Measurements from ENCODE around the gene MAP3K14.

GRCh38 chr17:45338023-45338781, 21.4 kb upstream of the MAP3K14 start:
- no peak for TF ChIP-seq EZH2 (IDR thresholded peaks at IDR 0.05)
- no peak for TF ChIP-seq POLR2AphosphoS5 (IDR thresholded peaks at IDR 0.05; ENCODE audit: borderline replicate concordance, low read depth, low read length)

All from SK-N-MC (cell line).